CD4-positive, alpha-beta T cell treated with Interleukin-15 for 4 hours (primary cell): Measurements from ENCODE around the gene FGF22.

ENCODE experiments used
- DNase-seq: peaks from one replicate; pipeline ENCODE4 v3.0.0-alpha.2; 2020; ENCODE audit warnings: low spot score

The FGF22 gene

DNA sequence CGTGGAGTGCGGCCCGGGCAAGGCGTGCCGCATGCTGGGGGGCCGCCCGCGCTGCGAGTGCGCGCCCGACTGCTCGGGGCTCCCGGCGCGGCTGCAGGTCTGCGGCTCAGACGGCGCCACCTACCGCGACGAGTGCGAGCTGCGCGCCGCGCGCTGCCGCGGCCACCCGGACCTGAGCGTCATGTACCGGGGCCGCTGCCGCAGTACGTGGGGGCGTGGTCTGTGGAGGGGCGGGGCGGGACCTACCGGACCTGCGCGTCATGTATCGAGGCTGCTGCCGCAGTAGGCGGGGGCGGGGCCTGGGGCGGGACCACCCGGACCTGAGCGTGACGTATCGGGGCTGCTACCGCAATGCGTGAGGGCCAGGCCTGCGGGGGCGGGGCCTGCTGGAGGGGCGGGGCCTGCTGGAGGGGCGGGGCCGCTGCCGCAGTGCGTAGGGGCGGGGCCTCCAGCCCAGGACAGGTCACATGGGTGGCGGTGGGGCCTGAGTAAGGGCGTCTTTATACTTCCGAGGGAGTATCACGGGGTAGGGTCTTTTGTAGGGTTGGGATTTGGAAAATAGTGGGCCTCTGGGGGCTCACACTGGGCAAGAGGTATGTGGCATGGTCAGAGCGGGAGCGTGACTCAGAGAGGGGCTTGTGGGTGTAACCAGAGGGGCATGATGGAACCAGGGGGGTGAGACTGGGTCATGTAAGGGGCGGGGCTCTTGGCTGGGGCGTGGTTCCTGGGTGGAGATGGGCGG, 40.8 kb downstream of the FGF22 start:
- peak; percentile 99 for DNase-seq

DNA sequence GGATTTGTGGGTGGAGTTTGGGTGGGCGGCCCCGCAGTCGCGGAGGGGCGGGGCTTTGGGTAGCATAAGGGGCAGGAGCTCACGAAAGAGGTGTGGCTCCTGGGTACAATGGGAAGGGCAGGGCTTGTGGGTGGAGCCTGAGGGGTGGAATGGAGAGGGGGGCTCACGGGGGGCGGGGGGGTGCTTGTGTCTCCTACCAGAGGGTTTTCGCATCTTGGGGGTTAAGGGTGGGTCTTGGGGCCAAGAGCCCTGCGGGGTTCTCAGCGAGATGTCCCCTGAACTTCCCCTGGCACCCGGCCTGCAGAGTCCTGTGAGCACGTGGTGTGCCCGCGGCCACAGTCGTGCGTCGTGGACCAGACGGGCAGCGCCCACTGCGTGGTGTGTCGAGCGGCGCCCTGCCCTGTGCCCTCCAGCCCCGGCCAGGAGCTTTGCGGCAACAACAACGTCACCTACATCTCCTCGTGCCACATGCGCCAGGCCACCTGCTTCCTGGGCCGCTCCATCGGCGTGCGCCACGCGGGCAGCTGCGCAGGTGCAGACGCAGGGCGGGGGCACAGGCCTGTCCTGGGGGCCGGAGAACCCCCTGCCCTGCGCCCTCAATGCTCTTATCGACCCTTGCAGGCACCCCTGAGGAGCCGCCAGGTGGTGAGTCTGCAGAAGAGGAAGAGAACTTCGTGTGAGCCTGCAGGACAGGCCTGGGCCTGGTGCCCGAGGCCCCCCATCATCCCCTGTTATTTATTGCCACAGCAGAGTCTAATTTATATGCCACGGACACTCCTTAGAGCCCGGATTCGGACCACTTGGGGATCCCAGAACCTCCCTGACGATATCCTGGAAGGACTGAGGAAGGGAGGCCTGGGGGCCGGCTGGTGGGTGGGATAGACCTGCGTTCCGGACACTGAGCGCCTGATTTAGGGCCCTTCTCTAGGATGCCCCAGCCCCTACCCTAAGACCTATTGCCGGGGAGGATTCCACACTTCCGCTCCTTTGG, 41.6 kb downstream of the FGF22 start:
- no peak for DNase-seq

DNA sequence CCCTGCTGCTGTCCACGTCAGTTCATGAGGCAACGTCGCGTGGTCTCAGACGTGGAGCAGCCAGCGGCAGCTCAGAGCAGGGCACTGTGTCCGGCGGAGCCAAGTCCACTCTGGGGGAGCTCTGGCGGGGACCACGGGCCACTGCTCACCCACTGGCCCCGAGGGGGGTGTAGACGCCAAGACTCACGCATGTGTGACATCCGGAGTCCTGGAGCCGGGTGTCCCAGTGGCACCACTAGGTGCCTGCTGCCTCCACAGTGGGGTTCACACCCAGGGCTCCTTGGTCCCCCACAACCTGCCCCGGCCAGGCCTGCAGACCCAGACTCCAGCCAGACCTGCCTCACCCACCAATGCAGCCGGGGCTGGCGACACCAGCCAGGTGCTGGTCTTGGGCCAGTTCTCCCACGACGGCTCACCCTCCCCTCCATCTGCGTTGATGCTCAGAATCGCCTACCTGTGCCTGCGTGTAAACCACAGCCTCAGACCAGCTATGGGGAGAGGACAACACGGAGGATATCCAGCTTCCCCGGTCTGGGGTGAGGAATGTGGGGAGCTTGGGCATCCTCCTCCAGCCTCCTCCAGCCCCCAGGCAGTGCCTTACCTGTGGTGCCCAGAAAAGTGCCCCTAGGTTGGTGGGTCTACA, 43.1 kb downstream of the FGF22 start:
- DNase-seq = no peak

DNA sequence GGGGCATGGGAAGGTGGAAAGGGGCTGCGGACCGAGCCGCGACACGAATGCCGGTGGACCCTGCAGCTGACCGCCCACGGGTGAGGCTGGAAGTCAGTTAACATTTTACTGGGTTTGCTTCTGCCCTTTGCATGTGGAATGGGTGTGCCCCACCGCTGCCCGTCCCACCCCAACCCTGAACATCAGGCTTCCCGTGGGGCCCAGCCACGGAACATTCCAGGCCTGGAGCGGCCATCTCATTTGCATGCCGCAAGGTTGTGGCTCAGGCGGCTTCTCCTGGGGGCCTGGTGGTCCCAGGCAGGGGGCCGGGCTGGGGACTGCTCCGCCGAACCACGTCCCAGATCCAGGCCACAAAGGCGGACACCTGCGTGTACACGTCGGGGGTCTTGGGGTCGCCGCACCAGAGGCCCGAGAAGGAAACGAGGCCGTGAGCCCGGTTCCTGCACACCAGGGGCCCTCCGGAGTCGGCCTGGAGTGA, 45.8 kb downstream of the FGF22 start:
- no peak for DNase-seq

DNA sequence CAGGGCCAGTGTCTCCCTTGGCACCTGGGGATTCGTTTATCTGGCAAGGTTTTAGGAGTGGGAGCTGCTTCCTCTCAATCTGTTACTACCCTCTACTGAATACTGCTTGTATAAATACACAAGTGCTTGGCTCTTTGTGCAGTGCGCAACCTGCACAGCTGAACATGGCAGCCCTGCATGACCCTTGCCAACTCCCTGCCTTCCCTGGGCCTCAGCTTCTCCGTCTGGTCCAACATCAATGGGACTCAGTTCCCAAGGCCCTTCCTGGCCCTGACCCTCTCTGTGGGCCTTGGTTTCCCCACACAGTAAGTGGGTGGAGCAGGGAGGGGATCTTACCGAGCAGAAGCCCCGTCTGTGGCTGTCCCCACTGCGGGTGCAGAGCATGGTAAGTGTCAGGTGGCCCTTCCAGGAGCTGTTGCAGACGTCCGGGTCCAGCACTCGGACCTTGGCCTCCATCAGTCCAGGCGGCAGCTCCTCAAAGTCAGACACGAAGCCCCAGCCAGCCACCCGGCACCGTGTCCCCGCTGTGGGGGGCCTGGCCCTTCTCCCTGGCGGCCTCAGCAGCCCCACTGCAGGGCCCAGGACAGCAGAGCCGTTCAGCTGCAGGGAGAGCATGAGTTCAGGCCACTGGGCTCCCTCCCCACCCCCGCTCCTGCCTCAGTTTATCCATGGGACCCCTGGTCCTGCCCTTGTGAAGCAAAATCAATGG, 47.1 kb downstream of the FGF22 start:
- no peak for DNase-seq

DNA sequence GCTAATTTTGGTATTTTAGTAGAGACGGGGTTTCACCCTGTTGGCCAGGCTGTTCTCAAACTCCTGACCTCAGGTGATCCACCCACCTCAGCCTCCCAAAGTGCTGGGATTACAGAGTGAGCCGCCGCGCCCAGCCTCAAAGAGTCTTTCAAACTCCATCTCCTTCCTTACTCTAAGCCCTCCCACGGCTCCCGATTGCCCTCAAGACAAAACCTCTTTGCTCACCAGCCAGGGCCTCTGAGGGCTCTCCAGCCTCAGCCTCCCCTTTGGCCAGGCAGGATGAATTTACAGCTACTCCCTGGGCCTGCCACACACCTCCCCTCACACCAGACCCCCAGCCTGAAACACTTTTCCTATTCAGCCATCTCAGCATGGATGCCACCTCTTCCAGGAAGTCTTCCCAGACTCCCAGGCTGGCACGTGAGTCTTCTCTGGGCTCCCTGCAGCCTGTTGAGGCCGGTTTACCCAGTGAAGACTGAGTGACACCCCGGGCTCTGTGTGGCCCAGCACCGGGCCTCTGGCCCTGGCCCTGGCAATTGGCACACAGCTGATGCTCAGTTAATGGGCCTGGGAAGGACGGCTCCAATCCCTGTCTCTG, 48.0 kb downstream of the FGF22 start:
- no peak for DNase-seq

DNA sequence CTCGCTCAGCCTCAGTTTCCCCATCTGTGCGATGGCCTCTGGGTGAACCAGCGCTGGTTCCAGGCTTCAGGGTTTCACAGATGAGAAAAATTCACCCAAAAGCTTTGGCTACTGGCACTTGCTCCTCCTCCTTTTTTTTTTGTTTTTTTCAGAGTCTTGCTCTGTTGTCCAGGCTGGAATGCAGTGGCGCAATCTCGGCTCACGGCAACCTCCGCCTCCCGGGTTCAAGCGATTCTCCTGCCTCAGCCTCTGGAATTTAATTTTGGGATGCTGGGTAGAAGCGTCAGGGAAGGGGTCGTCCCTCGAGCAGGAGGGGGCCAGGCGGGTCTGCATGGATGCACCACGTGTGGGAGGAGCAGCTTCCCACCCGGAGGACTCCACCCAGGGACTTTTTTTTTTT, 48.5 kb downstream of the FGF22 start:
- DNase-seq = no peak

DNA sequence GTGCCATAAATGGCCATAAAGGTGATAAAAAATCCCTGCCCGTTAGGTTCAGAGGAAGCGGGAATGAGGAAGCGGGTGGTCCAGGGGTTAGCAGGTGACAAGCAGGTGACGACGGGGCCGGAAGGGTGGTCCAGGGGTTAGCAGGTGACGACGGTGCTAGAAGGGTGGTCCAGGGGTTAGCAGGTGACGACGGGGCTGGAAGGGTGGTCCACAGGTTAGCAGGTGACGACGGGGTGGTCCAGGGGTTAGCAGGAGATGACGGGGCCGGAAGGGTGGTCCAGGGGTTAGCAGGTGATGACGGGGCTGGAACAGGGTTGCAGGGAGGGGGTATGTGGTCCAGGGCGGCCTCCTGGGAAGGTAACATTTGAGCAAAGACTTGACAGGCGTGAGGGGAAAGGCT, 49.3 kb downstream of the FGF22 start:
- no peak for DNase-seq

DNA sequence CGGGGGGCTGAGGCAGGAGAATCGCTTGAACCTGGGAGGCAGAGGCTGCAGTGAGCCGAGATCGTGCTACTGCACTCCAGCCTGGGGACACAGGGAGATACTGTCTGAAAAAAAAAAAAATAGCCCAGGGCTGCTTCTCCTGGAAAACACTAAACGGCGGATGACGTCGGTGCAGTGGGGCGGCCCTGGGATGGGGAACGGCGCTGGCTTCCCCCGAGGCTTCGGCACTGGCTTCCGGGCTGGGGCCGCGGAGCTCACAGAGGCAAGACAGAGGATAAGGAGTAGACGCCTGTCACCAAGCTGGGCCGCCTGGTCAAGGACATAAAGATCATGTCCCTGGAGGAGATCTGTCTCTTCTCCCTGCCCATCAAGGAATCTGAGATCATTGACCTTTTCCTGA, 50.5 kb downstream of the FGF22 start:
- DNase-seq = no peak
